Keratinocyte (primary cell): ENCODE measurements around the gene RNU6-7. TPM values are rescaled to one million over a fixed set of nuclear protein-coding genes. Genes with fewer than 3 reads are reported as not detected.
A peak's percentile ranks its signal among the peaks of the same experiment; 100 is the strongest.

Experiments
- DNase-seq: peaks from one replicate; pipeline ENCODE4 v3.0.0-alpha.2; 2011; ENCODE audit warnings: low read depth, missing footprints, low spot score
- FAIRE-seq: peaks from 2 replicates; lab custom pipeline; 2011; peaks lifted over from hg19 to GRCh38; lab: Jason Lieb, UNC
- H2AFZ ChIP-seq: 2 replicates; pipeline ENCODE4 v1.6.0; 2012; ENCODE audit warnings: low read length, control low read depth, inconsistent platforms; ENCODE audit not compliant: control insufficient read depth
- H3K27ac ChIP-seq: 2 replicates; pipeline ENCODE4 v1.5.1; 2011; ENCODE audit warnings: low read length; ENCODE audit not compliant: control insufficient read depth, insufficient read depth
- H3K27me3 ChIP-seq: 3 replicates; pipeline ENCODE4 v1.6.0; 2011; ENCODE audit warnings: low read length; ENCODE audit not compliant: control insufficient read depth, insufficient read depth; ENCODE audit errors: extremely low read depth
- H3K36me3 ChIP-seq, 2 experiments: 2 replicates in 1 of 2; 3 replicates in 1 of 2; pipeline ENCODE4 v1.5.1; 2011; ENCODE audit warnings: low read length in 2 of 2, mild to moderate bottlenecking in 1 of 2; ENCODE audit not compliant: control insufficient read depth in 2 of 2, insufficient read depth in 2 of 2; ENCODE audit errors: extremely low read depth in 1 of 2
- H3K4me1 ChIP-seq: 3 replicates; pipeline ENCODE4 v1.5.1; 2011; ENCODE audit warnings: low read length; ENCODE audit not compliant: control insufficient read depth, insufficient read depth; ENCODE audit errors: extremely low read depth
- H3K4me2 ChIP-seq: 3 replicates; pipeline ENCODE4 v1.6.0; 2011; ENCODE audit warnings: low read depth, low read length; ENCODE audit not compliant: control insufficient read depth, insufficient read depth; ENCODE audit errors: extremely low read depth
- H3K4me3 ChIP-seq, 3 experiments: fragments of 200-600 bp in 1 of 3; sonication (generic) in 1 of 3; 2 replicates in 2 of 3; 3 replicates in 1 of 3; pipeline ENCODE4 v1.5.1; 2011 to 2016; ENCODE audit warnings: low read length in 3 of 3, mild to moderate bottlenecking in 3 of 3, control low read depth in 2 of 3, inconsistent platforms in 1 of 3, low read depth in 1 of 3, mixed read lengths in 1 of 3, mixed run types in 1 of 3, moderate library complexity in 1 of 3; ENCODE audit not compliant: control insufficient read depth in 2 of 3, insufficient read depth in 2 of 3; ENCODE audit errors: extremely low read depth in 1 of 3
- H3K79me2 ChIP-seq: 2 replicates; pipeline ENCODE4 v1.6.0; 2012; ENCODE audit warnings: low read length; ENCODE audit not compliant: control insufficient read depth, insufficient read depth
- H3K9ac ChIP-seq: 3 replicates; pipeline ENCODE4 v1.6.0; 2011; ENCODE audit warnings: low read length; ENCODE audit not compliant: control insufficient read depth, insufficient read depth; ENCODE audit errors: extremely low read depth
- H3K9me1 ChIP-seq: 3 replicates; pipeline ENCODE4 v1.6.0; 2011; ENCODE audit warnings: low read length; ENCODE audit not compliant: control insufficient read depth, insufficient read depth; ENCODE audit errors: extremely low read depth
- H3K9me3 ChIP-seq: 2 replicates; pipeline ENCODE4 v1.5.1; 2012; ENCODE audit warnings: low read depth, low read length; ENCODE audit not compliant: control insufficient read depth
- H4K20me1 ChIP-seq: 3 replicates; pipeline ENCODE4 v1.6.0; 2011; ENCODE audit warnings: low read length; ENCODE audit not compliant: control insufficient read depth, insufficient read depth; ENCODE audit errors: extremely low read depth
- CTCF ChIP-seq, 3 experiments: IDR thresholded peaks in 1 of 3; conservative IDR thresholded peaks in 1 of 3; optimal IDR thresholded peaks in 1 of 3; 2 replicates in 2 of 3; 3 replicates in 1 of 3; pipeline versions ENCODE3 to v1.5.1; 2011; ENCODE audit warnings: low read length in 3 of 3, mild to moderate bottlenecking in 3 of 3, moderate library complexity in 2 of 3, control low read depth in 1 of 3, inconsistent platforms in 1 of 3; ENCODE audit not compliant: insufficient read depth in 2 of 3; ENCODE audit errors: extremely low read depth in 1 of 3
- EZH2 ChIP-seq: IDR thresholded peaks from one replicate; pipeline ENCODE4 v1.6.1; 2012; ENCODE audit warnings: inconsistent platforms, mild to moderate bottlenecking, low read length, moderate library complexity
- dilution Hi-C: fragments of 300-500 bp; cut with MboI; formaldehyde crosslinking; loops from one replicate; pipeline ENCODE4 v1.7.0; 2020; ENCODE audit warnings: low sequenced_read_pairs; ENCODE audit not compliant: extremely low pct_ligation_motif_present
- polyA plus RNA-seq, 5 experiments: library from polyadenylated mRNA; depleted of rRNA in 3 of 5; stranded (reverse) in 3 of 5; stranded (forward) in 1 of 5; unstranded in 1 of 5; fragments of >200 nt; gene quantifications; 1 replicate in 1 of 5; 2 replicates in 3 of 5; 3 replicates in 1 of 5; pipeline versions ENCODE4 v1.2.1 to v1.2.3, GENCODE V29; 2011 to 2012; ENCODE audit warnings: missing spikeins in 2 of 5, low read depth in 1 of 5, low replicate concordance in 1 of 5

Gene RNU6-7
- polyA plus RNA-seq, 1 donor (not counting 4 experiments of a cell fraction or from before 2014, with no cell fraction given) = not detected

GRCh38 chr14:32166924-32167323, 34.9 kb upstream of the RNU6-7 start:
- H3K4me3 ChIP-seq = no peak overlapping the region
- H3K27me3 ChIP-seq = no peaks in the 10 kb centered on the region
- FAIRE-seq = no peak
- no peak overlapping the region for H2AFZ ChIP-seq
- no peaks in the 10 kb centered on the region for H3K36me3 ChIP-seq
- no peaks in the 10 kb centered on the region for H3K79me2 ChIP-seq
- dilution Hi-C loops = no loop called here
- no peak overlapping the region for H3K4me2 ChIP-seq
- no peak overlapping the region for H3K27ac ChIP-seq
- TF ChIP-seq EZH2 = no peak
- no peak for TF ChIP-seq CTCF (optimal IDR thresholded peaks at IDR 0.05 in 1 of 3, IDR thresholded peaks at IDR 0.05 in 1 of 3, conservative IDR thresholded peaks at IDR 0.05 in 1 of 3; ENCODE audit: extremely low read depth in 1 of 3, insufficient read depth in 2 of 3, low read length in 3 of 3)
- no peaks in the 10 kb centered on the region for H3K4me1 ChIP-seq
- no peak for DNase-seq
- no peak overlapping the region for H3K9ac ChIP-seq
- H3K9me1 ChIP-seq = no peaks in the 10 kb centered on the region
- H3K9me3 ChIP-seq = no peaks in the 10 kb centered on the region
- no peaks in the 10 kb centered on the region for H4K20me1 ChIP-seq

DNA sequence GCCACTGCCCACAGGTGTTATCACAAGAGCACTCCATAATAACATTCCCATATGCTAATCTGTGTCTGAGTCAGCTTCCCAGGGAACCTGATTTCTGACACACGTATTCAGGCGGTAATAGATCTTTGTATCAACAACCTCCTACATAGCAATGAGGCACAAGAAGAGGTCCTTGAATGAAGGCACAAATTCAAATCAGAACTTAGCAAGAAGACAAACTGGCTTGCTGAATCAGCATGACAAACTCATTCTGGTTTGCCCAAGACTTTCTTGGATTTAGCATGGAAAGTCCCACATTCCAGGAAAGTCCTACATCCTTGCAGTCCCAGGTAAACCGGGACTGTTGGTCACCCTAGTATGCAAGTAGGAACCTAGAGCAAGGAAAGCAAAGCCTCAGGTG, 33.9 kb upstream of the RNU6-7 start:
- dilution Hi-C loops = no loop called here
- DNase-seq = peak; percentile 9
- TF ChIP-seq EZH2 (no peak), CTCF (optimal IDR thresholded peaks at IDR 0.05 in 1 of 3, IDR thresholded peaks at IDR 0.05 in 1 of 3, conservative IDR thresholded peaks at IDR 0.05 in 1 of 3; ENCODE audit: extremely low read depth in 1 of 3, insufficient read depth in 2 of 3, low read length in 3 of 3) (no peak)

More for the DNA sequence above, 33.9 kb upstream of the RNU6-7 start:
- Histone ChIP-seq H3K79me2 (no peaks in the 10 kb centered on the region), H3K9ac (no peak overlapping the region), H4K20me1 (no peaks in the 10 kb centered on the region), H2AFZ (no peak overlapping the region), H3K4me2 (no peak overlapping the region), H3K4me3 (no peak overlapping the region), H3K9me1 (no peaks in the 10 kb centered on the region), H3K9me3 (no peaks in the 10 kb centered on the region), H3K27ac (no peak overlapping the region), H3K36me3 (no peaks in the 10 kb centered on the region), H3K4me1 (no peaks in the 10 kb centered on the region), H3K27me3 (no peaks in the 10 kb centered on the region)
- FAIRE-seq = peak; percentile 36
